Glutamatergic neuron (in vitro differentiated cells): Measurements from ENCODE around the gene CHRM3. TPM values are rescaled to one million over a fixed set of nuclear protein-coding genes. Genes with fewer than 3 reads are reported as not detected.

ENCODE experiments used
- DNase-seq: peaks from one replicate; pipeline ENCODE4 v3.0.0; 2022
- H3K27ac Mint-ChIP-seq: one replicate; pipeline ENCODE4 v1.8.0; 2020; ENCODE audit warnings: mild to moderate bottlenecking, mixed read lengths, inconsistent platforms; ENCODE audit not compliant: unreplicated experiment
- H3K27me3 Mint-ChIP-seq: one replicate; pipeline ENCODE4 v1.8.0; 2020; ENCODE audit warnings: mild to moderate bottlenecking, moderate library complexity, mixed read lengths, inconsistent platforms; ENCODE audit not compliant: unreplicated experiment
- H3K36me3 Mint-ChIP-seq: one replicate; pipeline ENCODE4 v1.8.0; 2020; ENCODE audit warnings: mild to moderate bottlenecking, mixed read lengths, inconsistent platforms; ENCODE audit not compliant: unreplicated experiment
- H3K4me1 Mint-ChIP-seq: one replicate; pipeline ENCODE4 v1.8.0; 2020; ENCODE audit warnings: mild to moderate bottlenecking, low read depth, mixed read lengths, inconsistent platforms; ENCODE audit not compliant: unreplicated experiment
- H3K4me3 Mint-ChIP-seq: one replicate; pipeline ENCODE4 v1.8.0; 2020; ENCODE audit warnings: mild to moderate bottlenecking, mixed read lengths, inconsistent platforms; ENCODE audit not compliant: unreplicated experiment
- H3K9me3 Mint-ChIP-seq: one replicate; pipeline ENCODE4 v1.8.0; 2020; ENCODE audit warnings: mild to moderate bottlenecking, moderate library complexity, mixed read lengths, inconsistent platforms; ENCODE audit not compliant: unreplicated experiment
- total RNA-seq: library from RNA; stranded (reverse); fragmentation: NEBNext Ultra II Directional; extraction: Animal tissue kit (Norgen Biotek cat#: 25700); gene quantifications from one replicate; pipeline ENCODE4 v1.2.1, GENCODE V29; 2021; ENCODE audit not compliant: unreplicated experiment
- TF ChIP-seq, protein P1 (sequence below): fragments of 200-600 bp; sonication (generic); IDR thresholded peaks from one replicate; pipeline ENCODE4 v1.5.0; 2021; ENCODE audit not compliant: partially characterized antibody, unreplicated experiment

CHRM3 gene
- total RNA-seq, 1 donor from 2014 or later: 1.3 TPM

DNA sequence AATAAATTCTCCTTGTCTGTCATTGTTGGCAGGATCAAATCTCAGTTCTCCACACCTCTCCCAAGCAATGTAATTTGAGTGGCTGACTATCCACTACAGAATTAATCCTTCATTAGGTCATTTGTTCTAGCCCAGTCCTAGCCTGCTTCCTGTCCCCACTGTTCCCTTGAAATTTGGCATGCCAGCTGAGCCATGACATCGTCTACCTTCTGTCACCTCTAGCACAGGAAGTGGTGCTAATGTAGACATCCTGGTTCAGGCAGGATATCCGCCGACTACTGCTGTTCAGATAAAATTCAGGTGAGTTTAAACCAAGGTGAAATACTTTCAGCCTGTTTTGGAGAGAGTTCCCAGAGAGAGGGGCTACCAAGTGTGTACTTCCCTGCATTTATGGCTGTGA lies 5.9 kb downstream of the CHRM3 start:
- no peak for DNase-seq
- H3K4me1 Mint-ChIP-seq: peaks cover 4% of the 10 kb centered on the region
- TF ChIP-seq, protein P1, sequence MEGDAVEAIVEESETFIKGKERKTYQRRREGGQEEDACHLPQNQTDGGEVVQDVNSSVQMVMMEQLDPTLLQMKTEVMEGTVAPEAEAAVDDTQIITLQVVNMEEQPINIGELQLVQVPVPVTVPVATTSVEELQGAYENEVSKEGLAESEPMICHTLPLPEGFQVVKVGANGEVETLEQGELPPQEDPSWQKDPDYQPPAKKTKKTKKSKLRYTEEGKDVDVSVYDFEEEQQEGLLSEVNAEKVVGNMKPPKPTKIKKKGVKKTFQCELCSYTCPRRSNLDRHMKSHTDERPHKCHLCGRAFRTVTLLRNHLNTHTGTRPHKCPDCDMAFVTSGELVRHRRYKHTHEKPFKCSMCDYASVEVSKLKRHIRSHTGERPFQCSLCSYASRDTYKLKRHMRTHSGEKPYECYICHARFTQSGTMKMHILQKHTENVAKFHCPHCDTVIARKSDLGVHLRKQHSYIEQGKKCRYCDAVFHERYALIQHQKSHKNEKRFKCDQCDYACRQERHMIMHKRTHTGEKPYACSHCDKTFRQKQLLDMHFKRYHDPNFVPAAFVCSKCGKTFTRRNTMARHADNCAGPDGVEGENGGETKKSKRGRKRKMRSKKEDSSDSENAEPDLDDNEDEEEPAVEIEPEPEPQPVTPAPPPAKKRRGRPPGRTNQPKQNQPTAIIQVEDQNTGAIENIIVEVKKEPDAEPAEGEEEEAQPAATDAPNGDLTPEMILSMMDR: no peak
- peaks cover 2% of the 10 kb centered on the region for H3K27me3 Mint-ChIP-seq
- no peak overlapping the region for H3K4me3 Mint-ChIP-seq
- H3K36me3 Mint-ChIP-seq: no peaks in the 10 kb centered on the region
- no peak overlapping the region for H3K27ac Mint-ChIP-seq
- H3K9me3 Mint-ChIP-seq: peaks cover 3% of the 10 kb centered on the region

DNA sequence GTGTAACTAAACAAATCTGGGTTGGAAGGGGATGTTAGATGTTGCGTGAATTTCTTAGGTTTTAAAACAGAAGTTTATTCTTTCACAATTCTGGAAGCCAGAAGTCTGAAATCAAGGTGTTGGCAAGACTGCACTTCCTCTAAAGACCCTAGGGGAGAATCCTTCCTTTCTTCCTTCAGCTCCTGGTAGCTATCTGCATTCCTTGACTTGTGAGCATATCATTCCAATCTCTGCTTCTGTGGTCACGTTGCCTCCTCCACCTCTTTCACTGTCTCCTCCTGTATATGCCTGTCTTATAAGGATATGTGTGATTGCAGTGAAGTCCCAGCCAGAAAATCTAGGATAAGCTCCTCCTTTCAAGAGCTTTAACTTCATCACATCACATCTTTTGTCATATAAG lies 7.7 kb downstream of the CHRM3 start:
- no peaks in the 10 kb centered on the region for H3K9me3 Mint-ChIP-seq
- no peak for DNase-seq
- TF ChIP-seq, protein P1: no peak
- H3K27ac Mint-ChIP-seq: no peak overlapping the region
- no peaks in the 10 kb centered on the region for H3K36me3 Mint-ChIP-seq
- peaks cover 2% of the 10 kb centered on the region for H3K27me3 Mint-ChIP-seq
- H3K4me1 Mint-ChIP-seq: peaks cover 4% of the 10 kb centered on the region
- H3K4me3 Mint-ChIP-seq: no peak overlapping the region

DNA sequence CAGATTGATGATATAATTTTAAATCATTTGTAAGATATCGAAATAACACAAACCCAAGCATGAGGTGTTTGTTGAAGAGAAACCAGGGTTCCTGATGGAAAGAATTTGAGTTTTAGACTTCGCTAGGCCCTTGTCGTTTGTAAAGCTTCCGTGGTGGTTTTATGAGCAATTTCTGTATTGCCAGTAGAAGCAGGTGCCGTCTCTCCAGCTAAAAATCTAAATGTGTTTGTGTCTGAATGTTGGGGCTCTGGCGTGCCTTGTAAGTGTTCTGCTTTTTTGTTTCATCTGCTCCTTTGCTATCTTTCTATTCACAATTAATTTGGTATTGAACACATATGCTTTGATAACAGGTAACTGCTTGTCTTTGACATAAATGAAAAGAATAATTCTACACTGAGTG lies 27.5 kb downstream of the CHRM3 start:
- H3K4me1 Mint-ChIP-seq: peaks cover 12% of the 10 kb centered on the region
- no peak overlapping the region for H3K27ac Mint-ChIP-seq
- DNase-seq: no peak
- H3K27me3 Mint-ChIP-seq: peaks cover 2% of the 10 kb centered on the region
- no peaks in the 10 kb centered on the region for H3K36me3 Mint-ChIP-seq
- TF ChIP-seq, protein P1: no peak
- H3K4me3 Mint-ChIP-seq: no peak overlapping the region
- H3K9me3 Mint-ChIP-seq: no peaks in the 10 kb centered on the region

DNA sequence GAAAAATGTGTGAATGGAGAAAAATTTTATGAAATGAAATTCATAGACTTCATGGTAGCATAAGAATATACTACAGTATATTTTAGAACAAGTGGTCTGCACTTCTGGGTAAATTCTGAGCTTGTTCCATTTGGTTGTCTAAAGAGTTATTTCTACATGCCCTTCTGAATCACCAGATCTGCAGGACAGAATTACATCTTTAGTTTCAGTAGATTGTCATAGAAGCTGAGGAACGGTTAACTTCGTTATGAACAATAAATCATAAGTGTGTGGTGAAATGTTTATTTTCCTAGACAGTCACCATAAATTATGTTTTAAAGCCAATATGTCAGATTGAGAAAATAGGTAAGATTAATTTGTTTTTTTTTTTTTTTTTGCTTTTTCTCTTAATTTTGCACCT lies 30.9 kb downstream of the CHRM3 start:
- peaks cover 20% of the 10 kb centered on the region for H3K4me1 Mint-ChIP-seq
- no peaks in the 10 kb centered on the region for H3K36me3 Mint-ChIP-seq
- peaks cover 2% of the 10 kb centered on the region for H3K27me3 Mint-ChIP-seq
- no peak overlapping the region for H3K4me3 Mint-ChIP-seq
- DNase-seq: no peak
- no peak overlapping the region for H3K27ac Mint-ChIP-seq
- H3K9me3 Mint-ChIP-seq: no peaks in the 10 kb centered on the region
- TF ChIP-seq, protein P1: no peak

DNA sequence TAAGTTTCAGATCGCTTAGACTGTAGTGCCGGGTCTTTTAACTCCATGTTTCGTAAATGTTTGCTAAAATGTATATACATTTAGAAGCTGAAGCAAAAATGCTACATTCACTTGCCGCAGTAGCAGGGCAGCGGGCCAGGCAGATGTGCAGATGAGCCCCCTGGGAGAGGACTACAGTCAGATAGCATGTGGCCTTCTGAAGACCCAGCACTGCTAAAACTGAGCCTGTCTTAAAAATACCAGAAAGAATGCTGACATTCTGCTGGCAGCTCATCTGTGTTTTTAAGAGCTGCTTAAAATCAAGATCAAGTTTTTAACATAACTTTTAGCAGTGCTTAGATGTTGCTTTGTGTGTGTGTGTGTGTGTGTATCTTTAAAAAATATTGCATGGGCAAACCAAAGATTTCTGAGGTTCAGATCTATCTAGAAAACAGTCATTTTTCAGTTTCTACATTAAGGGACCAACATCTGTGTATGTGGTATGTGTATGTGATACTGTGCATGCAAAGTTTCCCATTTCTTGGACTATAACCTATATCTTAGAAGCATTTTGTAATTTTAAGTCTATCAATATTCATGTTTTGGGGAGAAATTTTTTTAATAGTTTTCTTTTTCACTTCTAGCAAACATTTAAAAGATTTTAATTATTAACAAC lies 31.7 kb downstream of the CHRM3 start:
- Mint-ChIP-seq H3K4me3 (no peak overlapping the region), H3K27ac (peak overlapping the region; percentile 64), H3K9me3 (no peaks in the 10 kb centered on the region), H3K36me3 (no peaks in the 10 kb centered on the region), H3K27me3 (no peaks in the 10 kb centered on the region), H3K4me1 (peaks cover 20% of the 10 kb centered on the region)
- TF ChIP-seq, protein P1: no peak
- peak; percentile 43 for DNase-seq
